ENCODE measurements around the gene KBTBD7.

Gene KBTBD7

GRCh38 chr13:41232578-41233480, 38.5 kb upstream of the KBTBD7 start:
- no peak overlapping the region for H3K4me2 ChIP-seq
- no peaks in the 10 kb centered on the region for H4K20me1 ChIP-seq (ENCODE audit: insufficient read depth)
- no peak for TF ChIP-seq CTCF (conservative IDR thresholded peaks at IDR 0.05; ENCODE audit: low read depth, low read length)
- H2AFZ ChIP-seq (ENCODE audit: low read depth) = no peak overlapping the region
- peaks cover 4% of the 10 kb centered on the region for H3K4me1 ChIP-seq (ENCODE audit: low read depth, poor library complexity, severe bottlenecking)
- H3K27me3 ChIP-seq (ENCODE audit: insufficient read depth, low read depth) = no peaks in the 10 kb centered on the region
- H3K27ac ChIP-seq = no peak overlapping the region
- H3K79me2 ChIP-seq (ENCODE audit: insufficient read depth, low read depth) = no peaks in the 10 kb centered on the region
- no peak overlapping the region for H3K4me3 ChIP-seq (IDR thresholded peaks at IDR 0.05; ENCODE audit: insufficient read depth, low read depth, low read length)
- no peak overlapping the region for H3K9ac ChIP-seq
- H3K36me3 ChIP-seq (ENCODE audit: insufficient read depth) = no peaks in the 10 kb centered on the region

GRCh38 chr13:41231786-41232185, 37.4 kb upstream of the KBTBD7 start:
- Histone ChIP-seq H3K79me2 (ENCODE audit: insufficient read depth, low read depth) (no peaks in the 10 kb centered on the region), H3K27me3 (ENCODE audit: insufficient read depth, low read depth) (no peaks in the 10 kb centered on the region), H3K4me1 (ENCODE audit: low read depth, poor library complexity, severe bottlenecking) (peaks cover 4% of the 10 kb centered on the region), H3K27ac (no peak overlapping the region), H3K4me2 (no peak overlapping the region), H3K4me3 (IDR thresholded peaks at IDR 0.05; ENCODE audit: insufficient read depth, low read depth, low read length) (no peak overlapping the region), H2AFZ (ENCODE audit: low read depth) (no peak overlapping the region), H3K36me3 (ENCODE audit: insufficient read depth) (no peaks in the 10 kb centered on the region), H4K20me1 (ENCODE audit: insufficient read depth) (no peaks in the 10 kb centered on the region), H3K9ac (no peak overlapping the region)
- TF ChIP-seq CTCF (conservative IDR thresholded peaks at IDR 0.05; ENCODE audit: low read depth, low read length) = no peak

GRCh38 chr13:41231025-41231677, 36.8 kb upstream of the KBTBD7 start:
- Histone ChIP-seq H3K4me1 (ENCODE audit: low read depth, poor library complexity, severe bottlenecking) (peaks cover 4% of the 10 kb centered on the region), H3K79me2 (ENCODE audit: insufficient read depth, low read depth) (no peaks in the 10 kb centered on the region), H3K4me2 (no peak overlapping the region), H3K27me3 (ENCODE audit: insufficient read depth, low read depth) (no peaks in the 10 kb centered on the region), H3K4me3 (IDR thresholded peaks at IDR 0.05; ENCODE audit: insufficient read depth, low read depth, low read length) (no peak overlapping the region), H2AFZ (ENCODE audit: low read depth) (no peak overlapping the region), H3K9ac (no peak overlapping the region), H3K36me3 (ENCODE audit: insufficient read depth) (no peaks in the 10 kb centered on the region), H3K27ac (no peak overlapping the region), H4K20me1 (ENCODE audit: insufficient read depth) (no peaks in the 10 kb centered on the region)
- no peak for TF ChIP-seq CTCF (conservative IDR thresholded peaks at IDR 0.05; ENCODE audit: low read depth, low read length)

GRCh38 chr13:41229356-41229755, 35.0 kb upstream of the KBTBD7 start:
- TF ChIP-seq CTCF (conservative IDR thresholded peaks at IDR 0.05; ENCODE audit: low read depth, low read length) = no peak
- H3K9ac ChIP-seq = no peak overlapping the region
- no peak overlapping the region for H2AFZ ChIP-seq (ENCODE audit: low read depth)
- H3K79me2 ChIP-seq (ENCODE audit: insufficient read depth, low read depth) = no peaks in the 10 kb centered on the region
- no peaks in the 10 kb centered on the region for H3K27me3 ChIP-seq (ENCODE audit: insufficient read depth, low read depth)
- H3K36me3 ChIP-seq (ENCODE audit: insufficient read depth) = no peaks in the 10 kb centered on the region
- H3K4me2 ChIP-seq = no peak overlapping the region
- H3K27ac ChIP-seq = no peak overlapping the region
- H4K20me1 ChIP-seq (ENCODE audit: insufficient read depth) = no peaks in the 10 kb centered on the region
- peaks cover 4% of the 10 kb centered on the region for H3K4me1 ChIP-seq (ENCODE audit: low read depth, poor library complexity, severe bottlenecking)
- no peak overlapping the region for H3K4me3 ChIP-seq (IDR thresholded peaks at IDR 0.05; ENCODE audit: insufficient read depth, low read depth, low read length)
